Mammary epithelial cell (primary cell): ENCODE measurements around the gene ACER2.

Experiments used
- EZH2 ChIP-seq: IDR thresholded peaks from 2 replicates; pipeline ENCODE4 v1.6.1; 2012; ENCODE audit warnings: low read length, inconsistent platforms, borderline replicate concordance
- TF ChIP-seq, protein P1 (sequence below), 2 donors: IDR thresholded peaks in 1 of 2; conservative IDR thresholded peaks in 1 of 2; 2 replicates each; pipeline ENCODE4 v1.5.1; 2011 to 2012; ENCODE audit warnings: inconsistent platforms in 2 of 2, low read length in 2 of 2, mild to moderate bottlenecking in 2 of 2, control low read depth in 1 of 2, low read depth in 1 of 2; ENCODE audit not compliant: insufficient read depth in 1 of 2; ENCODE audit errors: extremely low read depth in 1 of 2

DNA sequence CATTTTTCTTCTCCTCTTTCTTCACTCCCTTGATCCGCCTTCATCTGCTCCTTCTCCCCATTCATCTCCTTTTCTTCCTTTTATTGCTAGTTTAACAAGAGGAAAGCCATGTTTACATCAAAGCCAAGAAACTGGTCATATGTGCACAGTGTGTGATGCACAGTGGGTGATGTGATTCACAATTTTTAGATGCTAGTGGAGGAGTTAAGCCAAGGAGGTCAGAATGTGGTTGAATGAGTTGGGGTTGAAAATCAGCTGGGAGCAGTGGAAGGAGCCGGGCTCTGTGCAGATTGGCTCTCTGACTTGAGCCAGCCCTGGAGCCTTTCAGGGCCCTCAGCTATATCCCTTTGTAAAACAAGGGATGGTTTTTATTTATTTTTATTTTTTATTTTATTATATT is 7.3 kb downstream of the ACER2 start:
- no peak for TF ChIP-seq EZH2
- TF ChIP-seq, protein P1, sequence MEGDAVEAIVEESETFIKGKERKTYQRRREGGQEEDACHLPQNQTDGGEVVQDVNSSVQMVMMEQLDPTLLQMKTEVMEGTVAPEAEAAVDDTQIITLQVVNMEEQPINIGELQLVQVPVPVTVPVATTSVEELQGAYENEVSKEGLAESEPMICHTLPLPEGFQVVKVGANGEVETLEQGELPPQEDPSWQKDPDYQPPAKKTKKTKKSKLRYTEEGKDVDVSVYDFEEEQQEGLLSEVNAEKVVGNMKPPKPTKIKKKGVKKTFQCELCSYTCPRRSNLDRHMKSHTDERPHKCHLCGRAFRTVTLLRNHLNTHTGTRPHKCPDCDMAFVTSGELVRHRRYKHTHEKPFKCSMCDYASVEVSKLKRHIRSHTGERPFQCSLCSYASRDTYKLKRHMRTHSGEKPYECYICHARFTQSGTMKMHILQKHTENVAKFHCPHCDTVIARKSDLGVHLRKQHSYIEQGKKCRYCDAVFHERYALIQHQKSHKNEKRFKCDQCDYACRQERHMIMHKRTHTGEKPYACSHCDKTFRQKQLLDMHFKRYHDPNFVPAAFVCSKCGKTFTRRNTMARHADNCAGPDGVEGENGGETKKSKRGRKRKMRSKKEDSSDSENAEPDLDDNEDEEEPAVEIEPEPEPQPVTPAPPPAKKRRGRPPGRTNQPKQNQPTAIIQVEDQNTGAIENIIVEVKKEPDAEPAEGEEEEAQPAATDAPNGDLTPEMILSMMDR (conservative IDR thresholded peaks at IDR 0.05 in 1 of 2, IDR thresholded peaks at IDR 0.05 in 1 of 2; ENCODE audit: extremely low read depth in 1 of 2, insufficient read depth in 1 of 2, low read depth in 1 of 2, low read length in 2 of 2), result no peak
